ENCODE results near the gene PLA2G4E. TPM values are rescaled to one million over a fixed set of nuclear protein-coding genes. Genes with fewer than 3 reads are reported as not detected.

The PLA2G4E gene
- polyA plus RNA-seq, 1 donor: 1.8 TPM

DNA sequence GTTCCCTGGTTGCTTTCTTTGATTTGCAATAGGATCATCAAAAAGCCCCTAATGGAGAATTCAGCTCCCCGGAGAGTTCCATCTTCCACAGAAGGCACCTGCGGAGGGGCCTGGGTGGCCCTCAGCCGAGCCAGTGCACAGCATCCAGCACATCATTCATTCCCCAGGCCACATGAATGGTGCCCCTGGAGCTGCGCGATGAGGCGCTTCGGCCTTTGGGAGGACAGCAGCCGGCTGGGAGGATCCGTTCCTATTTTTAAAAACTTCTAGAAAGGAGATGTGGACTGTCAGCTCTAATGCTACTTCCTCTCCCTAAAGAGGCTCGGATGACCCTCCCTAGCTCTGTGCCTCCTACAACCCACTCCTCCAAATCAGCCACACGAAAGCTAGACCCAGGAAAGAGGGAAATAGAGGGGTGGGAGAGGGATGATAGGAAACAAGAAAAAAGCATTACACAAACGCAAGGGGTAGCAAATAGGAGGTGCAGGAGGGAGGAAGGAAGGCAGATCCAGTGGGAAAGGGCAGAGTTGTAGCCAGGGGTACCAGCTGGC, 68.8 kb downstream of the PLA2G4E start:
- no peak for DNase-seq

DNA sequence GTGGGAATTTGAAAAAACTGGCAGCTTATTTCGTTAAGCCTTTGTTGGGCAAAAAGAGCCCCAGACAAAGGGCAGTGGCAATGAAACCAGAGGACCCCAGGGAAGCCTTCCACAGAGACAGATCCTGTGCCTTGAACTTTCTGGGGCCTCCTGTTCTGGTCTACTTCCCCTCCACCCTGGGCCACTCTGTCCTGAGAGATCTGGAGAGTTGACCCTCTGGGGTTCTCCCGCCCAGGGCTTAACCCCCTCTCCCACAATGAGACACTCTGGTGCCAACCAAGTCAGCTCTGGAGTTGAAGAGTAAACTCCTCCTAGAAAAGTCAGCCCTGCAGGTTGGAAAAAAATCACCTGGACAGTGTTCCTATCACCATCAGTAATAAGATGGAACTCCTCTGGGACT, 69.3 kb downstream of the PLA2G4E start:
- DNase-seq: no peak

DNA sequence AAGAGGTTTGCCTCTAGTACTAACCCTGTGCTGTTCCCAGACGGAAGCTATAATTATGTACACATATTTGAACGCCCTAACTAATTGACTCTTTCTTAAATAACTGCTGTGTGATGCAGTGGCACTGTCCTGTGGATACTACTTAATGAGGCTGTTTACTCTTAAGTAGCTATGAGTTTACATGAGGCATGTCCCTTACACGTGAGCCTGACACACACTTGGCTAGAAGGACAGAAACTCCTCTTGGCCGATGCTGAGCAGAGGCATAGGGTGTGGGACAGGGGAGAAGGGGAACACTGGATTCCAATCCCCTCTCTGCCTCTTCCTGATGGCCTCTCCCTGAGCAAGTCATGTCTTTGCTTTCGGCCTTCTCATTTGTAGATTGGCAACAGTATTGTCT, 70.4 kb downstream of the PLA2G4E start:
- DNase-seq: no peak

DNA sequence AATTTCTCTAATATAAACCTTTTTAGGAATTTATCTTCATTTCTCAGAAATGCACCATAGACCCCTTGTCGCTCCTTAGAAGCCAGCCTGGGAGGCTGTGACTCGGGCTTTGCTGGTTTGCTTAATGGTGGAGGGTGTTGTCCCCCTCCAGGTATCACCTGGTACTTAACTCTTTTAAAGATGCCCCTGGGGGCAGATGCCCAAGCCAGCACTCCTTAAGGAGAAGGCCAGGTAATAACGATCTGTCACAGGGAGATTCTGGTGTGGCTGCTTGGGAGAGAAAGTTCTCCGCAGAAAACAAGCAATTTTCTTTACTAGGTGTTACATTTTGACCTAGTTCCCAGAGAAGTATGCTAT, 70.7 kb downstream of the PLA2G4E start:
- no peak for DNase-seq

DNA sequence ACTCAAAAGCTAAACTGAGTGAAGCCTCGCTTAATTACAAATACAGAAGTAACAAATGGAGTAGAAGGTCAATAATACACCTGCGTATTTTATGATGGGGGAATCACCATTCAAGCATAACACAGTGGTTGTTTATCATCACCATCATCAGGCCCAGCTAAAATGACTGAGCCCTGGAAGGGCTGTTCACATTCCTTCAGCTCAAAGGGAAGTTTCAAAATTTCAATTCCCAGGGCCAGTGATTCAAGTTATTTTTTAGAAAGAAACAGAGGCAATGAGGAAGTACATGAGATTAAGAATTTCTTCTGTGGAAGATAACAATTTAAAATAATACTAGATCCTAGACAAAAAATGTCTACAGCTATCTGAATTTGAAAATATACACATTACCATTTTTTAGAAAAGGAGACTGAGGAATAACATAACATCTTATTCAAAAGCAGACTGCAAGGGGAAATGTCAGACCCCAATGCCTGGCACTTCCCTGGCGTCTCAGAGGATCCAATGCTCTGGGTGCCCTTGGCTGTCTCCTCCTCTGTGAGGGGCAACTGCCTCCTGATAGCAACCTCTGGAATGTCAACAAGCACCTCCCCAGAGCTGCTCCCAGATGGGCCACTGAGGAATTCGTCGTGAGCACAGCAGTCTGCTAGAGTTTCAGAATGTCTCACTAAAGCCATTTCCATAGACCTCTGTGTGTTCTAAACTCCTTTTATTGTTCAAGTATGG, 71.3 kb downstream of the PLA2G4E start:
- DNase-seq: no peak

DNA sequence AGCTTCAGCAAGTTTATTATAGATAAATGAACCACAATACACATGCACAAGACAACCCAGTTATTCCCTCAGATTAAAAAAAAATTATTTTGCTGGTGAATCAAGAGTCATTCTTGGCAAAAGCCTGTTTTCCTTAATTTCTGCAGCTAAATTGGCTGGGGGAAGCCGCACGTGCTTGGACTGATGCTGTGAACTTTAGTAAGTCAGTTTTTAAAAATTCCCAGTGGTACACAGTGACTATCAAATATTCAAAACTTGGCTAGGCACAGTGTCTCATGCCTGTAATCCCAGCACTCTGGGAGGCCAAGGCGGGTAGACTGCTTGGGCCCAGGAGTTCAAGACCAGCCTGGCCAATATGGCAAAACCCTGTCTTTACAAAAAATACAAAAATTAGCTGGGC, 72.4 kb downstream of the PLA2G4E start:
- DNase-seq: peak; percentile 50

DNA sequence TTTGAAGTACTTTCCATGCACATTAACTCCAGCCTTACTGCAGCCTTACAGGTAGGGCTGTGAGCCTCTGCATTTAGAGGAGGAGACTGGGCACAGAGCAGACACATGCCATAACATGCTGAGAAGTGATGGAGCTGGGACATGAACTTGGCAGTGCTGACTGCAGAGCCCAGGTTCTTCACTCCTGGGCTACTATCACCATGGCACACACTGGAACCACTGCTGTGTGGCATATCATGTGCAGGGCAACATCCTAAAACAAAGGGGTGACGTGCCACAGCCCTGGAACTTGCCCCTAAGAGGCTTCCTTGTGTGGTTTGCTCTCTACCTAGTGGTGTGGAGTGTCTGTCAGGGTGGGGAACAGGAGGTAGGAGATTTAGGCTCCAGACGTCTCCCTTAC, 73.9 kb downstream of the PLA2G4E start:
- no peak for DNase-seq

DNA sequence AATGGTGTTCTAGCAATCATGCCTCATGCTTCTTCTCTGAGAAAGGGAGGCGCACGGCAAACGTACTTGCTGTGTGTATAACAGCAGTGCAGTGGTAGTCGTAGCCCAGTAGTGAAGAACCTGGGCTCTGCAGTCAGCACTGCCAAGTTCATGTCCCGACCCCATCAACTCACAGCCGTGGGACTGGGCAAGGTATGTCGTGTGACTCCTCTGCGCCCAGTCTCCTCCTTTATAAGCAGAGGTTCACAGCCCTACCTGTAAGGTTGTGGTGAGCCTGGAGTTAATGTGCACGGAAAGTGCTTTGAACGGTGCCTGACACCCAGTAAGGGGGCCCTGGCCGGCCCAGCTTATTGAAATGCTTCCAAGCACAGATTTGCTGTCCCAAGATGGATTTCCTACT, 75.1 kb downstream of the PLA2G4E start:
- no peak for DNase-seq

DNA sequence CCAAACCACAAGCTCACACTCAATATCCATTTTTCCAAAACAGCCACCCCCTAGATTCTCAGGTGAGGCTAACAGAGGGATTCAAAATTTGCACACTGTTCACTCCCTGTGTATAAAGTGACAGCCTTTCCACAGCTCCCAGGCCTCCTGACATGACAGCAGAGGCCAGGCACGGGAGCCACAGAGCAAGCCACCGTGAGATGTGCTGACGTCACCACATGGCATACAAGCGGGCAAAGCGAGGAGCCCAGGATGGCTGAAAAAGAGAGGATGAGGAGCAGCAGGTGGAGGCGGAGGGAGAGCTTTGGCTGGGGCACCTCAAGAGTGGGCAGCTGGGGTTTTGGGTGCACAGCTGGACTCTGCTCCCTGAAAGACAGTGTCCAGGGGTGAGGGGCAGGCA, 75.6 kb downstream of the PLA2G4E start:
- no peak for DNase-seq

DNA sequence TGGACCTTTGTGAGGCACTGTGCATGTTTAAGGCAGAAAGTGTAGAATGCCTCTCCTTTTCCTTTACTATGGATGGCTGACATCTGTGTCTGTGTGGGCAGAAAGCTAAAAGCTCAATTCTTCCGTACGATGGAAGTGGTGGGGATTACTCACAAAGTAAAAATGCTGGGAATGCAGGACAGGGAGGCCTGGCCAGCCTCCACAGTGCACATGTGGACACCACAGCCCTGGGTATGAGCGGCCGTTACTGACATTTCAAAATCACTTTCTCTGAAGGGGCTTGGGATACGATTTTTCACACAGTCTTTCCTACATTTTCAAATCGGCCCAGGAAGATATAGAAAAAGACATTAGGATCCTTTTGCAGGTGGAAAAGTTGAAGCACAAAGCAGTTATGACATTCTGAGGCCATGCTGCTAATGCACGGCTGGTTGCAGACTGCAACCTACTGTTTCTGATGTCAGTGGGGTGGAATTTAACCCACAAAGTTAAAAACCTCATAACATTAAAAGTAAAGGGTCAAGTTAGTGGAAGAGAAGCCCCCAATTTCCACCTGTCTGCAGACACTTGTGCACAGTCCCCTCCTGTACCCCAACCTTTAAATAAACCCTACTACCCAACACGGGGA, 76.4 kb downstream of the PLA2G4E start:
- no peak for DNase-seq

DNA sequence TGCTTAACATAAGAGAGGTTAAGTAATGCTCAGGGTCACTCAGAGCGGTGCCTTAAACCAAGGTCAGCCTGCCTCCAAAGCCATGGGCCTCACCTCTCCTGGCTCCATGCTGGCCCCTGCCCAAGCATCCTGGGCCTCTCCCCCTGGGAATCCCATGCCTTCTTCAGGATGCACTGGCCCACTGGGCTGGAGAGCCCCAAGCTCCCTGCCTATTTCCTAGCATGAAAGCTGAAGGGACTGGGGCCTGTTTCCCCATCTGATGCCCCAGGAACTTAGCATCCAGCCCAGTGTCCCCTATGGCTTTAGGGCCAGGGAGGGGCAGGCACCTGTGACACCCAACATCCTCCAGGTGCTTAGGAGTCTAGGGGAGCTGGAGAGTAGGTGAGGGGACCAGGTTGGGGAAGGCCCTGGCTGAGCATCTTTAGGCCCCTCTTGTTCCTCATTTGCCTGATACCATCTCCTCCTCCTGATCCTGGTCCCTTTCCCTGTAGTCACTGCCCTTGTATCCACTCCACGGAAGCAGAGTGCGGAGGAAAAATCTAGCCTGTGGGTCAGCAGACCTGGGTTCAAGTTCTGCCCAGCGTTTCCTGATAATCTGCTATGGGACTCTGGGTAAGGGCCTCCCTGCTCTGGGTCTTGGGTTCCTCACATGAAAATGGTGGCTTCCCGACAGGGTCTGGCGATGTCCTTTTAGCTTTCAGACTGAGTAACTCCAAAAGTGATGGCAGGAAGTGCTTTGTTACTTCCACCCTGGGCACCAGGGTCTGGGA, 77.1 kb downstream of the PLA2G4E start:
- no peak for DNase-seq

DNA sequence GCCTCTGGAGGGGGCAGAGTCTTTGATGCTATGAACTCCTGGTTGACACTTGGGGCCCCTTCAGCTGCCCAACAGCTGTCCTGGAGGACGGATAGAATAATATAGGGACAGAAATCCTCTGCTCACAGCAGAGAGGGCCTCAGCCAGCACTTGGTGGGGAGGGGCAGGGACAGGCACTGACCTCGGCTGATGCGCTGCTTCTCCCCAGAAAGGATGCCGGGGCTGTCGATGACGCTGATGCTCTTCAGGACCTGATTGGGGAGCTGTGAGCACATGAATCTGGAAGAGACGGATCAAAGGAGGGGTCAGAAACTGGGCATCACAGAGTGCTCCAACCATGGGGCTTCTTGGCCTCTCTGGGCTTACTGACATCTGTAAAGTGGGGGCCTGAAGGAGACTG, 78.0 kb downstream of the PLA2G4E start:
- no peak for DNase-seq

DNA sequence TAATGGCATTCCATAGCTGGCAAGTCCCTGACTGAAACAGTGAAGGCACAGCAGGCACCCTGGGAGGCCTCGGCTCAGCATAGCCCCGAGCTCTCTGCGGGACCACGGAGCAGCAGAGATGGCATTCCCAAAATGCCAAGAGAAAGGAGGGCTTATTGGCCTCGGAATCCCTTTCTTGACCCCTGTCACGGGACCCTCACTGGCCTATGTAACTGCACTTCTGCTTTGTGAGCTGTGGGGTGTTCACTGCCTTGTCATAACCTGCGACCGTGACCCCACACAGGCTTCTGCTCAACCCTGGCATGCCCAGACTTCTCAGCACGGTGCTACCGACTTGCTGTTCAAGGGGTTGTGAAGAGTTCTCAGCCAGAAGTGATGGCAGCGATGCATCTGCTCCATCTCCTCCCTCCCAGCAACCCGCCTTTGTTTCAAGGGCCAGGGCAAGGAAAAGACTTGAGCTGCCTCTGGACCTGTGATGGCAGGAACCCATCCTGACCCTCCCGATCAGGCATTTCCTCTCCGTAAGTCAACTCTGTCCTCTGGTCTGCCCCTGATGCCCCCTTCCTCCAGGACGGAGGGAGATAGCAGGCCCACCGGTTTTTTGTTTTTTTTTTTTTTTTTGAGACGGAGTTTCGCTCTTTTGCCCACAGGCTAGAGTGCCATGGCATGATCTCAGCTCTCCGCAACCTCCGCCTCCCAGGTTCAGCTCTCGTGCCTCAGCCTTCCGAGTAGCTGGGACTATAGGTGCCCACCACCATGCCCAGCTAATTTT, 79.0 kb downstream of the PLA2G4E start:
- no peak for DNase-seq

DNA sequence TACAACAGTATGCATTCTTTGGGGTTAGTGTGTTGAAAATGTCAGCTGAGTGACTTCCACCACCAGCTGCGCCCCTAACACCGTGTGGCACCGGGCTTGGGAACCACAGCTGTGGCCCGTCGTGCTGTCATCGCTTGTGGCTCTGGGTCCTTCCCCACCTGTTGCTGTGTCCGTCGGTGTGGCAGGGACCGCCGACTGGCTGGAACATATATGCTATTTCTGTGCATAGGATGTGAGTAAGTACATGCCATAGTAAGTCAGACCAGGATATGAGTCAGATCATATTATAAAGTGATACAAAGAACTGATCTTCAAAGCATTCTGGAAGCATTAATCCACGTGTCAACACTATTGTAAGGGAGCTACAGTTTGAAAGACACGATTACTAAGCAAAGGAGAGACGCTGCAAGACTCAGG, 80.4 kb downstream of the PLA2G4E start:
- no peak for DNase-seq

DNA sequence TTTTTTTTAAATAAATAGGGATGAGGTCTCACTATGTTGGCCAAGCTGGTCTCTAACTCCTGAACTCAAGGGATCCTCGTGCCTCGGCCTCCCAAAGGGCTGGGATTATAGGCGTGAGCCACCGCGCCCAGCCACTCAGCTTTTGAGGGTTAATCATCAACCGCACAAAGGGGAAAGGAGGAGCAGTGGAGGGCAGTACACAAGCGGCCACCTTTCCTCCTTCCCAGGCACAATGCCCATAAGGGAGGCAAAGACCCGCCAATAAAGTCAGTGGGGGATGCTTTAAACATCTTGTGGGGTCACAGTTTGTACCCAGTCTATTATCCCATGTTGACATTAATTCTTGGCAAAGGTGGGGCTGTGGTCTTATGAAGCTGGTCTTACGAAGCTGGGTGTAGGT, 80.9 kb downstream of the PLA2G4E start:
- no peak for DNase-seq

DNA sequence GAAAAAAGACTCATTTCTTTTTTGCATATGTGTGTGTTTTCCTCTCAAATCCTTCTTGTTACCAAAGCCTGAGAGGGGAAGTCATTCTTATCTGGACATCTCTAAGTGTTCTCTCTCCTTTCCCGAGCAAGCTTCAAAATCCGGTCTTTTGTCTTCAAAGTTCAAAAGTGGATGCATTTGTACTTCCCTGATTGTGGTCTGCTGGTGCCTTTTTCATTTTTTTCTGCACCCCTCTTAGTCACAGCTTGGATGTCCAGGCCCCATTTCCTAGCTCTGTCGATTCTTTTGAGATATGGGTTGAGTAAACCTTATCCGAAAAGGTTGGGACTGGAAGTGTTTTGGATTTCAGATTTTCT, 83.3 kb downstream of the PLA2G4E start:
- no peak for DNase-seq

DNA sequence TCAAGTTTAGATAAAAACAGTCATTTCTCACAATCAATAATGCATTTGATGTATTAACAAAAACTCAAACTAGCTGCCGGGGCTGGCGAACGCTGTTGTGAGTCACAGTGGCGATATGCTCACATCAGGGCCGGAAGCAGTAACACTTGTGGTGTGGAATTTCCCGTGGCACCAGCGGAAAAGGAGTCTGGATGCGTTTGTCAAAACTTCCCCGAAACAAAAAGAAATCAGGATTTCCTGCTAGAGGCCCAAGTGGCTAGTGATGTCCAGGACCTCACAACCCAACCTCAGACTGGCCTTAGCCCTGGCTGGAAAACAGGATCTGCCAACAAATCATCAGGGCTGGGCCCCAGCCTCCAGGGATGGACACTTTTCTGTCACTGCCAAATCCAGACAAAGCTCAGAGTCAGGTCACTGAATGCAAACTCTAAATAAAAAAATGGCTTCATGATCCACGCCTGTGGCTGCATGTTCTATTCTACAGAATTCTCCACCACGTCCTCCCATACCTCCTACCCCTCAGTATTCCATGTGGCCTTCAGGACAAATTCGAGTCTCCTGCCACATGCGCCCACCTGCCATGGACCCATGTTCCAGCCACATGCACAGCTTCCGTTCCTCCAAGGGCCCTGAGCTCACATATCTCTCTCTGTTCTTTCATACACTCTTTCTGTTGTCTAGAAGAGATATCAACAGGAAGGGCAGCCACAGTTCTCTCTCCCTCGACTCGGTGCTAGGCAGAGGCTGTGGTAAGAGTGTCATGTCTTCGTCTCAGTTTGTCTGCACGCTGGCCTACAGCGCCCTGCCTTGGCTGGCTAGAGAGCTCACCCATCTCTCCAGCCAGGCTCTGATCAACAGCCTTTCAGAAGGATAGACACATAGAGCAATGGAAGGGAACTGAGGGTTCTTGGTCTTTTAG, 83.9 kb downstream of the PLA2G4E start:
- DNase-seq: no peak

DNA sequence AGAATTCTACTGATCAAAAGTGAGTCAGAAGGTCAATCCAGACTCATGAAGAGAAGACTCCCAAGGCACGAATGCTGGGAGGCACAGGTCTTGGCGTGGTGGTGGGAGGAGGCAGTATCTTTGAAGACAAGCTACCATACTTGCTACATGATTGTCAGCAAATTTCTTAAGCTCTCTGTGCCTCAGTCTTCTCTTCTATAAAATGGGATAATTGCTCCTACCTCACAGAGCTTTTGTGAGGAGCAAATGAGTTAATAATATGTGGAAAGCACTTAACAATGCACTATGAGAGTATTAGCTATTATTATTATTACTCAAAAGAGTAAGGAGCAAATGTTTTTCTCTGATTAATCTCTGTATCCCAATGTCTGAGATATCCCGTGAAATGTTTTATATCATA, 84.7 kb downstream of the PLA2G4E start:
- DNase-seq: no peak

DNA sequence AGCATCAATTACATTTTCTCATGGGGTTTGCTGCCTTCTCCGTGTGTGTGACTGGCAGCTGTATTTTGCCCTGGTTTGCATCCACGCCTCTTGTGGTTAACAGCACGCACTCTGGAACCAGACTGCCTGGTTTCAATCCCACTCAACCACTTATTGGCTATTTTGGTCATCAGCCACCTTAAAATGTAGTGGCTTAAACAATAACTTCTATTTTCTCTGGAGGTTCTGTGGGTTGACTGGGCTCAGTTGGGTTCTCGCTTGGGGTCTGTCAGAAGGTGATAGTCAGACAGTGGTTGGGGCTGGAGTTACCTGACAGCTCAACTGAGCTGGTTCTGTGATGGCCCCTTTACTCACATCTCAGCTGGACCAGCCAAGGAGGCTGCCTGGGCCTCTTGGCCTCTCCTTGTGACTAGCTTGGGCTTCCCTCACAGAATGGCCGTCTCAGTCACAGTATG, 85.2 kb downstream of the PLA2G4E start:
- DNase-seq: no peak

DNA sequence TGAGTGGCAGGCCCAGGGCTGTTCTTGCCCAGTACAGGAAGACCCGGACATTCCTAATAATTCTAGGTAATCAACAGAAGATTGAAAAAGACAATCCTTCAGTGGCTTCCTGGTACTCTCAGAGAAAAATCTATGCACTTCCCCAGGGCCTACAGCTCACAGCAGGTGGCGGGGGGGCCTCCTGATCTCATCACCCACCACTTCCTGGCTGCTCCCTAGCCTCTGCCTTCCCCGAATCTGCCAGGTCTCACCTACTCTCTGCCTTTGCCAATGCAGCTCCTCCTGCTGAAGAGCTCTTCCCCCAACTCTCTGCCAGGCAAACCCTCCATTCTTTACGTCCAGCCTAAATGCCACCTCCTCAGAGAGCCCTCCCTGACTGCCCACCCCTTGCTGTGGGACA, 86.0 kb downstream of the PLA2G4E start:
- DNase-seq: no peak

DNA sequence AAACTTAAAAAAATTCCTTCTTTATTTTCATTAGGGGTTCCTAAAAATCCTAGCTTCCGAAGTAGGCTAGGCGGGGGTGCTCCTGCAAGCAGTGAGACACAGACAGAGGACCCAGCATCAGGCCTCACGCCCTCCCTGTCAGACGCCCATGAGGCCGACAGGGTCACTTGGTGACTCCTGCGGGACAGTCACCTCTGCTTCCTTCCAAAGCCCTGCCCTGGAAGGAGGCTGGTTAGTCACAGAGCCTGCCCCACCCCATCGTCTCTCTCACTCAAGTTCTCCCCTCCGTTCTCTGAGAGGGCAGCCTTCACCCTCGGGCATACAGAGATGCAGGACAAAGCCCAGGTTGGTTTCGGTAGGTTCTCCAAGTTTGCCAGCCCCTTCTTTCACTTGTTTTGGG, 87.1 kb downstream of the PLA2G4E start:
- DNase-seq: no peak

DNA sequence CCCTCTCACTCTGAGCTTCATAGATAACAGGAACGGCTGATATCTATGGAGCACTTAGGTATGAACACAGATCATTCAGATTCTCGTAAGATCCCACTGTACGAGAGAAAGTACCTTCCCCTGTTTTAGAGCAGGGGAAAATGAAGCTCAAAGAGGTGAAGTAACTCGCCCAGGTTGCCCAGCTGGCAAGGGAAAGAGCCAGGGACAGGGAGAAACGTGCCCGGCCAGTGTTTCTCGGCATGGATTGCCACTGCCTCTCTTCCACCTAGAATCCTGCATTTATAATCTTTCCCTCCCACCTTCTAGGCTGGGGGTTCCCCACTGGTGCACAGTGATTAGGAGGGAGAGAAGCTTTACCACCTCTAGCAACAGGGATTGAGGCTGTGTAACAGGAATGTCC, 87.5 kb downstream of the PLA2G4E start:
- no peak for DNase-seq
